Suprapubic skin (tissue), 4 donors: ENCODE data around the gene TCEAL5. TPM values are rescaled to one million over a fixed set of nuclear protein-coding genes. Genes with fewer than 3 reads are reported as not detected.
A peak's percentile ranks its signal among the peaks of the same experiment; 100 is the strongest.
"Not testable (repeated sequence)": the region's sequence is repeated elsewhere in the genome, so short reads cannot be mapped to it uniquely, and the experiment has no call there.

ENCODE experiments used
- DNase-seq, 2 donors: peaks; one replicate each; pipeline ENCODE4 v3.0.0-alpha.2; 2019; ENCODE audit warnings: low spot score in 2 of 2
- H3K27ac ChIP-seq: fragments of 200-600 bp; sonication (generic); one replicate; pipeline ENCODE4 v1.5.1; 2019
- H3K27me3 ChIP-seq: fragments of 200-600 bp; sonication (generic); one replicate; pipeline ENCODE4 v1.5.1; 2019
- H3K36me3 ChIP-seq: fragments of 200-600 bp; sonication (generic); one replicate; pipeline ENCODE4 v1.5.1; 2019
- H3K4me1 ChIP-seq: fragments of 200-600 bp; sonication (generic); one replicate; pipeline ENCODE4 v1.5.1; 2019
- H3K4me3 ChIP-seq: fragments of 200-600 bp; sonication (generic); one replicate; pipeline ENCODE4 v1.5.1; 2019; ENCODE audit warnings: mild to moderate bottlenecking
- H3K9me3 ChIP-seq: fragments of 200-600 bp; sonication (generic); one replicate; pipeline ENCODE4 v1.5.1; 2019
- EP300 ChIP-seq: sonication (generic); formaldehyde crosslinking; IDR thresholded peaks from one replicate; pipeline ENCODE4 v1.6.1; 2017; ENCODE audit warnings: antibody characterized with exemption
- POLR2A ChIP-seq, 2 donors: fragments of 450-650 bp; IDR thresholded peaks; one replicate each; pipeline ENCODE4 v1.6.1; 2017; ENCODE audit warnings: antibody characterized with exemption in 2 of 2, mild to moderate bottlenecking in 2 of 2, moderate library complexity in 2 of 2
- POLR2AphosphoS5 ChIP-seq, 3 donors: sonication (generic); formaldehyde crosslinking; IDR thresholded peaks; one replicate each; pipeline ENCODE4 v1.6.1; 2017; ENCODE audit warnings: antibody characterized with exemption in 3 of 3
- WGBS: methylation state at CpG from one replicate; pipeline ENCODE4 v1.1.5; 2018; 5-methylcytosine and 5-hydroxymethylcytosine counted together
- total RNA-seq, 4 donors: library from RNA; depleted of rRNA; stranded (reverse); fragments of >200 nt; gene quantifications; one replicate each; pipeline ENCODE4 v1.1.0, GENCODE V29; 2016
- TF ChIP-seq, protein P1 (sequence below), 2 donors: fragments of 200-600 bp in 1 of 2; fragments of 450-650 bp in 1 of 2; sonication (generic) in 1 of 2; IDR thresholded peaks; one replicate each; pipeline ENCODE4 v1.5.1; 2016 to 2019; ENCODE audit warnings: antibody characterized with exemption in 2 of 2, mild to moderate bottlenecking in 1 of 2, moderate library complexity in 1 of 2

Gene TCEAL5
- total RNA-seq, 4 donors from 2014 or later: not detected

DNA sequence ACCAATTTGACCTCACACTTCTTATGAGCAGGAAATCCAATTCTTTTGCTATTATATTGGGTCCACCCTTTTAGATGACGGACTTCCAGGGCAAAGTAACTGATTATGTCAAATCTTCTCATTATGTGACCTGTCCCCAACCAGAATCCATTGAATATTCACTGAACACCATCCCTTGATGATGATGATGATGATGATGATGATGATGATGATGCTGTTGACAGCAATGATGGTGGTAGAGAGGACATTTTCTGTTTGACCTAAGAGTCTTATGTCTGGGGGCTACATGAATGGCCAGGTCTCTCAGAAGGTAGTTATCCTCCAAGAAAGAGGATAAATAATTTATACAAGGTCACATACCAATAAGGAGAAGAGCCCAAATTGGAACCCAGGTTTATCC lies 26.7 kb downstream of the TCEAL5 start:
- H3K36me3 ChIP-seq: no peaks in the 10 kb centered on the region
- no peak for DNase-seq
- H3K9me3 ChIP-seq: no peaks in the 10 kb centered on the region
- TF ChIP-seq POLR2A (IDR thresholded peaks at IDR 0.05) (no peak), POLR2AphosphoS5 (IDR thresholded peaks at IDR 0.05) (no peak), EP300 (no peak)
- TF ChIP-seq, protein P1, sequence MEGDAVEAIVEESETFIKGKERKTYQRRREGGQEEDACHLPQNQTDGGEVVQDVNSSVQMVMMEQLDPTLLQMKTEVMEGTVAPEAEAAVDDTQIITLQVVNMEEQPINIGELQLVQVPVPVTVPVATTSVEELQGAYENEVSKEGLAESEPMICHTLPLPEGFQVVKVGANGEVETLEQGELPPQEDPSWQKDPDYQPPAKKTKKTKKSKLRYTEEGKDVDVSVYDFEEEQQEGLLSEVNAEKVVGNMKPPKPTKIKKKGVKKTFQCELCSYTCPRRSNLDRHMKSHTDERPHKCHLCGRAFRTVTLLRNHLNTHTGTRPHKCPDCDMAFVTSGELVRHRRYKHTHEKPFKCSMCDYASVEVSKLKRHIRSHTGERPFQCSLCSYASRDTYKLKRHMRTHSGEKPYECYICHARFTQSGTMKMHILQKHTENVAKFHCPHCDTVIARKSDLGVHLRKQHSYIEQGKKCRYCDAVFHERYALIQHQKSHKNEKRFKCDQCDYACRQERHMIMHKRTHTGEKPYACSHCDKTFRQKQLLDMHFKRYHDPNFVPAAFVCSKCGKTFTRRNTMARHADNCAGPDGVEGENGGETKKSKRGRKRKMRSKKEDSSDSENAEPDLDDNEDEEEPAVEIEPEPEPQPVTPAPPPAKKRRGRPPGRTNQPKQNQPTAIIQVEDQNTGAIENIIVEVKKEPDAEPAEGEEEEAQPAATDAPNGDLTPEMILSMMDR (IDR thresholded peaks at IDR 0.05): no peak
- H3K4me1 ChIP-seq: peaks cover 12% of the 10 kb centered on the region
- H3K27ac ChIP-seq: no peak overlapping the region
- H3K27me3 ChIP-seq: no peaks in the 10 kb centered on the region
- 55% methylated on average over 1 of the region's 1 CpG for whole genome bisulfite sequencing
- no peak overlapping the region for H3K4me3 ChIP-seq

GRCh38 chrX:103248553-103248952 lies 28.0 kb downstream of the TCEAL5 start:
- no peak overlapping the region for H3K4me3 ChIP-seq
- DNase-seq: no peak
- TF ChIP-seq, protein P1 (IDR thresholded peaks at IDR 0.05): peak in 1 of 2 donors; percentile 21
- no peak for TF ChIP-seq POLR2A (IDR thresholded peaks at IDR 0.05)
- H3K36me3 ChIP-seq: no peaks in the 10 kb centered on the region
- H3K4me1 ChIP-seq: peaks cover 7% of the 10 kb centered on the region
- H3K27ac ChIP-seq: no peak overlapping the region
- no peaks in the 10 kb centered on the region for H3K9me3 ChIP-seq
- H3K27me3 ChIP-seq: no peaks in the 10 kb centered on the region

DNA sequence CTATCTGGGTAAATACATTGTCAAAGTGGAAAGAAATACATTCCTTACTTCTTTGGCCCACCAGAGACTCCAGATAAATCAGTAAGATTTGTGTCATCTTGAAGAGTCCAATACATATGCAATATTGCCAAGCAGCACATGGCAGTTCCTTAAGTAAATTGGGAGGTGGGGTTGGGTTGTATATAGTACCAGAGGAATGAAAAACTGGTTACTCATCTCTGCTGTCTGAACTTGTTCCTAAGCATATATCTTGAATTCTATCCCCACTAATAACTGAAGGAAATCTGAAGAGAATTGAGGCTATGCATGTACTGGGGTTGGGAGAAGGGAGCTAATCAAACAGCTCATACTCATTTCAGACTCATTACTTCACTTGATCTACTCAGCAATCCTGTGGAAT lies 36.4 kb downstream of the TCEAL5 start:
- Histone ChIP-seq H3K9me3 (no peaks in the 10 kb centered on the region), H3K36me3 (no peaks in the 10 kb centered on the region), H3K27me3 (no peaks in the 10 kb centered on the region), H3K4me1 (no peaks in the 10 kb centered on the region), H3K4me3 (no peak overlapping the region), H3K27ac (no peak overlapping the region)
- no peak for DNase-seq
- TF ChIP-seq, protein P1 (IDR thresholded peaks at IDR 0.05): no peak
- TF ChIP-seq POLR2AphosphoS5 (IDR thresholded peaks at IDR 0.05) (no peak), POLR2A (IDR thresholded peaks at IDR 0.05) (no peak)

DNA sequence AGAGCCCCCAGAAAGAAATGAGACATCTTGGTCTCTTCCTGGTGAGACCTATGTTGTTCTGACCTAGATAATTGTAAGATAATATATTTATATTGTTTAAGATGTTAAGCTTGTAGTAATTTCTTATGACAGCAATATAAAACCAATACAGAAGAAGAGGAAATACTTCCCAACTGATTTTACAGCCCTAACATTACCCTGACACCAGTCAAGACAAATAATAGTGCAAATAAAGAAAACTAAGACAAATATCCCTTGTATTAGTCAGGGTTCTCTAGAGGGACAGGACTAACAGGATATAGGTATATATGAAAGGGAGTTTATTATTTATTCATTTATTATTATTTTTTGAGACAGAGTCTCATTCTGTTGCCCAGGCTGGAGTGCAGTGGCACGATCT lies 40.3 kb downstream of the TCEAL5 start:
- Histone ChIP-seq H3K27me3 (no peaks in the 10 kb centered on the region), H3K4me1 (no peaks in the 10 kb centered on the region), H3K9me3 (no peaks in the 10 kb centered on the region), H3K4me3 (no peak overlapping the region), H3K36me3 (no peaks in the 10 kb centered on the region), H3K27ac (no peak overlapping the region)
- DNase-seq: no peak
- TF ChIP-seq, protein P1 (IDR thresholded peaks at IDR 0.05): no peak
- TF ChIP-seq EP300 (no peak), POLR2AphosphoS5 (IDR thresholded peaks at IDR 0.05) (no peak), POLR2A (IDR thresholded peaks at IDR 0.05) (no peak)
- WGBS: 78% methylated on average over 1 of the region's 1 CpG

- not testable (repeated sequence) for H3K4me3 ChIP-seq, H3K27me3 ChIP-seq, DNase-seq, H3K9me3 ChIP-seq, H3K36me3 ChIP-seq, H3K4me1 ChIP-seq, H3K27ac ChIP-seq
- 32% methylated on average over 2 of the region's 2 CpGs for WGBS
Measured at GRCh38 chrX:103235608-103236007, 40.9 kb downstream of the TCEAL5 start.

DNA sequence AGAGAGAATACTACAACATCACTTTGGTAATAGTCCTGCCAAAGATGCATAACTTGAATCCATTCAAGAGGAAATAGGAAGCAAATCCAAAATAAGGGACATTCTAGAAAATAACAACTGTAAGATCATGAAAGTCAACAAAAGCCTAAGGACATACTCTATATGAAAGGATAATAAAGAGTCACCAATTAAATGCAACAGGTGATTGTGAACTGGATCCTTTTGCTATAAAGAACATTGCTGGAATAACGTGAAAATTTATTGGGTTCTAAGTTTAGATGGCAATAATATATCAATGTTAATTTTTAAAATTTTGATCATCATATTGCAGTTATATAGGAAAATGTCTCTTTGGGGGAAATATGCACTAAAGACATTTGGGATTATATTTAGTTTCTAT lies 41.7 kb downstream of the TCEAL5 start:
- DNase-seq: no peak
- no peak overlapping the region for H3K4me3 ChIP-seq
- no peak for TF ChIP-seq POLR2AphosphoS5 (IDR thresholded peaks at IDR 0.05)
- TF ChIP-seq, protein P1 (IDR thresholded peaks at IDR 0.05): no peak
- TF ChIP-seq EP300: no peak
- TF ChIP-seq POLR2A (IDR thresholded peaks at IDR 0.05): no peak
- H3K27ac ChIP-seq: no peak overlapping the region
- H3K27me3 ChIP-seq: no peaks in the 10 kb centered on the region
- H3K36me3 ChIP-seq: no peaks in the 10 kb centered on the region
- H3K9me3 ChIP-seq: no peaks in the 10 kb centered on the region
- WGBS: 70% methylated on average over 1 of the region's 1 CpG
- H3K4me1 ChIP-seq: no peaks in the 10 kb centered on the region
